Esophagus squamous epithelium (tissue), 4 donors: ENCODE data around the gene SCN5A.

Experiments used
- CTCF ChIP-seq, 6 experiments: fragments of 450-650 bp in 4 of 6; fragments of 200-600 bp in 2 of 6; sonication (generic) in 2 of 6; IDR thresholded peaks; one replicate each; pipeline ENCODE4 v1.5.1; 2016 to 2019; ENCODE audit warnings: antibody characterized with exemption in 6 of 6, mild to moderate bottlenecking in 4 of 6, moderate library complexity in 4 of 6
- POLR2A ChIP-seq, 4 donors: fragments of 450-650 bp; IDR thresholded peaks; one replicate each; pipeline ENCODE4 v1.6.1; 2017; ENCODE audit warnings: antibody characterized with exemption in 4 of 4, mild to moderate bottlenecking in 4 of 4, moderate library complexity in 3 of 4

- TF ChIP-seq POLR2A (IDR thresholded peaks at IDR 0.05), result no peak
- TF ChIP-seq CTCF (IDR thresholded peaks at IDR 0.05), result no peak
Observed at GRCh38 chr3:38657369-38657768, 7.9 kb upstream of the SCN5A start.
